Endometrial microvascular endothelial cells (primary cell): ENCODE measurements around the gene LSM7. TPM values are rescaled to one million over a fixed set of nuclear protein-coding genes. Genes with fewer than 3 reads are reported as not detected.

Experiments
- in situ Hi-C: cut with HindIII; loops from 2 replicates; pipeline ENCODE4 v1.10.0; 2017; ENCODE audit warnings: low sequenced_read_pairs, low pct_unique_long_range_greater_than_20kb; ENCODE audit errors: inconsistent ontology term
- total RNA-seq: library from RNA; depleted of rRNA; stranded (reverse); fragments of >200 nt; gene quantifications from one replicate; pipeline ENCODE4 v1.2.3, GENCODE V29; 2015; ENCODE audit errors: inconsistent ontology term

LSM7 gene
- 132 TPM for total RNA-seq

GRCh38 chr19:2328401-2329148 lies at the start of gene LSM7, which contains the start of gene SPPL2B:
LSM7 (minus strand) TSS chr19:2328586; CDS start chr19:2328566, 20 bp downstream.
SPPL2B (plus strand) TSS chr19:2328684; CDS start chr19:2328710, 26 bp downstream.
- in situ Hi-C loops = no loop called here

- in situ Hi-C loops = no loop called here
These were observed 48.6 kb upstream of the LSM7 start for GRCh38 chr19:2376784-2377519.

GRCh38 chr19:2375353-2376121 lies 47.2 kb upstream of the LSM7 start:
- in situ Hi-C loops = no loop called here

- in situ Hi-C loops = no loop called here
These were observed 46.4 kb upstream of the LSM7 start for GRCh38 chr19:2374808-2375207.

- in situ Hi-C loops = no loop called here
These were observed 43.8 kb upstream of the LSM7 start for GRCh38 chr19:2372076-2372612.

GRCh38 chr19:2371656-2372055 lies 43.3 kb upstream of the LSM7 start:
- in situ Hi-C loops = no loop called here

GRCh38 chr19:2365201-2365970 lies 37.0 kb upstream of the LSM7 start:
- in situ Hi-C loops = no loop called here

GRCh38 chr19:2363419-2363818 lies 35.0 kb upstream of the LSM7 start:
- in situ Hi-C loops = no loop called here

- in situ Hi-C loops = no loop called here
These were observed 34.5 kb upstream of the LSM7 start for GRCh38 chr19:2362970-2363300.

- in situ Hi-C loops = no loop called here
These were observed 33.9 kb upstream of the LSM7 start for GRCh38 chr19:2362046-2362969.

GRCh38 chr19:2361246-2362045 lies 33.1 kb upstream of the LSM7 start:
- in situ Hi-C loops = no loop called here

- in situ Hi-C loops = no loop called here
These were observed 32.4 kb upstream of the LSM7 start for GRCh38 chr19:2360833-2361232.

- in situ Hi-C loops = no loop called here
These were observed 31.8 kb upstream of the LSM7 start, which contains the start of gene TMPRSS9 for GRCh38 chr19:2359992-2360685. TMPRSS9 (plus strand) TSS chr19:2360265; CDS start chr19:2389786, 29,521 bp downstream.

GRCh38 chr19:2358548-2359173 lies 30.3 kb upstream of the LSM7 start:
- in situ Hi-C loops = no loop called here

GRCh38 chr19:2357279-2358206 lies 29.2 kb upstream of the LSM7 start:
- in situ Hi-C loops = no loop called here
